GM20431 (cell line): ENCODE data around the gene HLF.

Source experiments
- in situ Hi-C: fragments of 300-500 bp; cut with MseI, MboI; formaldehyde crosslinking; loops from one replicate; pipeline ENCODE4 v1.15.0; 2020; ENCODE audit warnings: low sequenced_read_pairs; ENCODE audit not compliant: unreplicated experiment

The HLF gene

GRCh38 chr17:55343900-55344513, 79.2 kb downstream of the HLF start:
- in situ Hi-C loops, result no loop called here

GRCh38 chr17:55344514-55344997, 79.8 kb downstream of the HLF start:
- in situ Hi-C loops, result no loop called here

- in situ Hi-C loops, result no loop called here
Measured at GRCh38 chr17:55345132-55345531, 80.4 kb downstream of the HLF start.

- in situ Hi-C loops, result no loop called here
Measured at GRCh38 chr17:55346658-55347057, 81.9 kb downstream of the HLF start.

- in situ Hi-C loops, result no loop called here
Measured at GRCh38 chr17:55347341-55347740, 82.6 kb downstream of the HLF start.

- in situ Hi-C loops, result no loop called here
Measured at GRCh38 chr17:55348749-55349354, 84.1 kb downstream of the HLF start.

- in situ Hi-C loops, result loop anchor here (10.0 kb wide), 1 partner anchor 164 kb away; the partner anchor contains the start of gene SMIM36
Measured at GRCh38 chr17:55350825-55351205, 86.1 kb downstream of the HLF start.

GRCh38 chr17:55351226-55351625, 86.5 kb downstream of the HLF start:
- in situ Hi-C loops, result loop anchor here (10.0 kb wide), 1 partner anchor 164 kb away; the partner anchor contains the start of gene SMIM36

GRCh38 chr17:55354010-55354409, 89.2 kb downstream of the HLF start:
- in situ Hi-C loops, result loop anchor here (10.0 kb wide), 1 partner anchor 161 kb away; the partner anchor contains the start of gene SMIM36

- in situ Hi-C loops, result loop anchor here (10.0 kb wide), 1 partner anchor 160 kb away; the partner anchor contains the start of gene SMIM36
Measured at GRCh38 chr17:55354941-55355340, 90.2 kb downstream of the HLF start.

- in situ Hi-C loops, result loop anchor here (10.0 kb wide), 1 partner anchor 158 kb away; the partner anchor contains the start of gene SMIM36
Measured at GRCh38 chr17:55356434-55357328, 91.9 kb downstream of the HLF start.

- in situ Hi-C loops, result no loop called here
Measured at GRCh38 chr17:55360971-55361370, 96.2 kb downstream of the HLF start.

GRCh38 chr17:55363033-55363432, 98.3 kb downstream of the HLF start:
- in situ Hi-C loops, result no loop called here

- in situ Hi-C loops, result no loop called here
Measured at GRCh38 chr17:55366020-55366481, 101.3 kb downstream of the HLF start.

- in situ Hi-C loops, result no loop called here
Measured at GRCh38 chr17:55368706-55369105, 103.9 kb downstream of the HLF start.
